ENCODE measurements around the gene ST6GALNAC3.

DNA sequence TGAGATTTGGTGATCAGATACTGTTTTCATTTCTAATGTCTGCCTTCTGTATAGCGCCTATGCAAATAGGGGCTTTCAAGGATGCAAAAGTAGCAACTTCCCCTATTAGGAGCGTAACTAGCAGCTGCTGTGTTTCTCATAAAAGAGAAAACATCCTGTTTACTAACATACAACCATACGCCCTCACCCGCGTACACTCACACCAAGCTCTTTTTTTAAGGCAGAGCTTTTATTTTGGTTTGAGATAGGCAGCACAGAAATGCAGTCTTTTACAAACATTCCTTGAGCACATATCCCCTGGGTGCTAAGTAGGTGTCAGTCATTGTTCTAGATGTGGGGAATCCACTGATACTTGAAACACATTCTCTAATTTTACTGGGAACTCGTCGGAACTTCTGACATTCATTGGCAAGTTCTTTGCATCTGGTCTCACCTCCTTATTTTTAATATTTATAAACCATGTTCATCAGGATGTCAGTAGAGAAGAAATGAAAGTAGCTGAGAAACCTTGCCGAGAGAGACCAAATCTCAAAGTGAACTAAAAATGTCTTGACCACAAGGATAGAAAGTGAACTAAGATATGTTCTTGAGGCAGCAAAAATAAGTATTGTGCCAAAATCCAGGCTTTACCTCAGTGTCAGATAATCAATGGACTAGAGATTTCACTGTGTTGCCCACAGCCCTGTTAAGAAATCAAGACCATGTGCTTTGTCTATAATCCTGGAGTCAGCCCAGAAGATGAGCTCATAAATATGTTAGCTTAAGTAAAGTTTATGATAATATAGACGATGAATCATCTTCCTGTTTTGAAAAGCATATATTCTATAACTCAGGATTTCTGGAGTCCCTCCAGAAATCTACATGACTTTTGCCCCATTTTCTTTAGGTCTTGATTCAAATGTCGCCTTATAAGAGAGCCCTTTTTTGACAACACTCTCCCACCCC is 350.9 kb downstream of the ST6GALNAC3 start:
- TF ChIP-seq, protein P1, sequence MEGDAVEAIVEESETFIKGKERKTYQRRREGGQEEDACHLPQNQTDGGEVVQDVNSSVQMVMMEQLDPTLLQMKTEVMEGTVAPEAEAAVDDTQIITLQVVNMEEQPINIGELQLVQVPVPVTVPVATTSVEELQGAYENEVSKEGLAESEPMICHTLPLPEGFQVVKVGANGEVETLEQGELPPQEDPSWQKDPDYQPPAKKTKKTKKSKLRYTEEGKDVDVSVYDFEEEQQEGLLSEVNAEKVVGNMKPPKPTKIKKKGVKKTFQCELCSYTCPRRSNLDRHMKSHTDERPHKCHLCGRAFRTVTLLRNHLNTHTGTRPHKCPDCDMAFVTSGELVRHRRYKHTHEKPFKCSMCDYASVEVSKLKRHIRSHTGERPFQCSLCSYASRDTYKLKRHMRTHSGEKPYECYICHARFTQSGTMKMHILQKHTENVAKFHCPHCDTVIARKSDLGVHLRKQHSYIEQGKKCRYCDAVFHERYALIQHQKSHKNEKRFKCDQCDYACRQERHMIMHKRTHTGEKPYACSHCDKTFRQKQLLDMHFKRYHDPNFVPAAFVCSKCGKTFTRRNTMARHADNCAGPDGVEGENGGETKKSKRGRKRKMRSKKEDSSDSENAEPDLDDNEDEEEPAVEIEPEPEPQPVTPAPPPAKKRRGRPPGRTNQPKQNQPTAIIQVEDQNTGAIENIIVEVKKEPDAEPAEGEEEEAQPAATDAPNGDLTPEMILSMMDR (IDR thresholded peaks at IDR 0.05; ENCODE audit: poor library complexity), result no peak
- TF ChIP-seq EZH2phosphoT487 (IDR thresholded peaks at IDR 0.05; ENCODE audit: low read depth, severe bottlenecking, unreplicated experiment) (no peak), EZH2 (IDR thresholded peaks at IDR 0.05; ENCODE audit: borderline replicate concordance) (no peak)

Data from hepatocyte (in vitro differentiated cells).